ENCODE data around the gene PDLIM5. TPM values are rescaled to one million over a fixed set of nuclear protein-coding genes. Genes with fewer than 3 reads are reported as not detected.

PDLIM5 gene
- total RNA-seq, 5 donors from 2014 or later (not counting 1 experiment from before 2014, with no cell fraction given): 27.1 to 32.0 (median 29.6) TPM

GRCh38 chr4:94690851-94691254 lies 239.1 kb downstream of the PDLIM5 start:
- H3K9me3 ChIP-seq: no peaks in the 10 kb centered on the region
- DNase-seq (no peak), ATAC-seq (replicated peaks in 1 of 4) (no peak)
- Mint-ChIP-seq H3K27me3 (no peaks in the 10 kb centered on the region), H3K36me3 (no peaks in the 10 kb centered on the region), H3K4me1 (no peaks in the 10 kb centered on the region), H3K27ac (no peak overlapping the region), H3K9me3 (no peaks in the 10 kb centered on the region), H3K4me3 (no peak overlapping the region)
- no peak overlapping the region for H3K4me3 ChIP-seq (ENCODE audit: control insufficient read depth in 1 of 2, extremely low read depth in 1 of 2, low read length in 1 of 2)
- CTCF ChIA-PET: no interaction called here
- no peak overlapping the region for H3K27ac ChIP-seq (ENCODE audit: low read length)
- no peaks in the 10 kb centered on the region for H3K4me1 ChIP-seq (ENCODE audit: control insufficient read depth in 1 of 2, extremely low read depth in 1 of 2, insufficient read depth in 2 of 2, low read length in 2 of 2)
- WGBS (ENCODE audit: insufficient coverage): 73% methylated on average over 3 of the region's 4 CpGs
- POLR2A ChIA-PET: no interaction called here
- no peaks in the 10 kb centered on the region for H3K27me3 ChIP-seq (replicated peaks in 1 of 2; ENCODE audit: control insufficient read depth in 2 of 2, extremely low read depth in 1 of 2, insufficient read depth in 2 of 2, low read length in 1 of 2)
- H3K36me3 ChIP-seq (ENCODE audit: control insufficient read depth in 2 of 2, extremely low read depth in 1 of 2, insufficient read depth in 1 of 2, low read length in 1 of 2): no peaks in the 10 kb centered on the region

DNA sequence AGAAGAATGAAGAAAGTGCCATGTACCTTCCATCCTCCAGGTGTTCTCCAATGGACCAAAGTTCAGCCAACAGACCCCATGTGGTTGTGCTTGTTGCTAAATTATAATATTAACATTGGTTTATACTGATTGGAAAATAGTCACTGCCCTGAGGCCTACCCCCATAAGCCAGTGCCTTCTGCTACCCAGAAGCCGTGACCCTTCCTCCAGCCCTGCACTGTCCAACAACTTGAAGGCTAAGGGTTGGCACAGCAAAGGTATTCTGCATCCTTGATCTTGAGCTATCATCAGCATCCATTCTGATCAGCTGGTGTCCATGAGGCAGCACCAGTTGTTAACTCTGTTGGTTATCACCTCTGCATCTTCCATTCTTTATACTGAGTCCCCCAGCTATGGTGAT lies 239.8 kb downstream of the PDLIM5 start:
- Histone ChIP-seq H3K36me3 (ENCODE audit: control insufficient read depth in 2 of 2, extremely low read depth in 1 of 2, insufficient read depth in 1 of 2, low read length in 1 of 2) (no peaks in the 10 kb centered on the region), H3K27me3 (replicated peaks in 1 of 2; ENCODE audit: control insufficient read depth in 2 of 2, extremely low read depth in 1 of 2, insufficient read depth in 2 of 2, low read length in 1 of 2) (no peaks in the 10 kb centered on the region), H3K27ac (ENCODE audit: low read length) (no peak overlapping the region), H3K4me3 (ENCODE audit: control insufficient read depth in 1 of 2, extremely low read depth in 1 of 2, low read length in 1 of 2) (no peak overlapping the region), H3K9me3 (no peaks in the 10 kb centered on the region), H3K4me1 (ENCODE audit: control insufficient read depth in 1 of 2, extremely low read depth in 1 of 2, insufficient read depth in 2 of 2, low read length in 2 of 2) (no peaks in the 10 kb centered on the region)
- ATAC-seq (replicated peaks in 1 of 4): no peak
- DNase-seq: no peak
- ChIA-PET CTCF (interaction anchor here in 1 of 2 donors (0.5 kb wide), 1 partner anchor 12 kb away, joined by 4 read pairs; no protein-coding TSS in a partner anchor), POLR2A (no interaction called here)
- no peak overlapping the region for H3K4me3 Mint-ChIP-seq
- H3K36me3 Mint-ChIP-seq: no peaks in the 10 kb centered on the region
- H3K27ac Mint-ChIP-seq: no peak overlapping the region
- no peaks in the 10 kb centered on the region for H3K9me3 Mint-ChIP-seq
- no peaks in the 10 kb centered on the region for H3K4me1 Mint-ChIP-seq
- 88% methylated on average over 1 of the region's 1 CpG for WGBS (ENCODE audit: insufficient coverage)
- H3K27me3 Mint-ChIP-seq: no peaks in the 10 kb centered on the region

- no peak overlapping the region for H3K4me3 ChIP-seq (ENCODE audit: control insufficient read depth in 1 of 2, extremely low read depth in 1 of 2, low read length in 1 of 2)
- Mint-ChIP-seq H3K9me3 (no peaks in the 10 kb centered on the region), H3K4me1 (no peaks in the 10 kb centered on the region), H3K36me3 (no peaks in the 10 kb centered on the region), H3K27me3 (peaks cover 0 to 1% of the 10 kb centered on the region in 2 donors), H3K4me3 (no peak overlapping the region), H3K27ac (no peak overlapping the region)
- H3K36me3 ChIP-seq (ENCODE audit: control insufficient read depth in 2 of 2, extremely low read depth in 1 of 2, insufficient read depth in 1 of 2, low read length in 1 of 2): no peaks in the 10 kb centered on the region
- no peaks in the 10 kb centered on the region for H3K4me1 ChIP-seq (ENCODE audit: control insufficient read depth in 1 of 2, extremely low read depth in 1 of 2, insufficient read depth in 2 of 2, low read length in 2 of 2)
- no peaks in the 10 kb centered on the region for H3K9me3 ChIP-seq
- ATAC-seq (replicated peaks in 1 of 4) (no peak), DNase-seq (no peak)
- WGBS (ENCODE audit: insufficient coverage): no CpG with 5 or more reads among the region's 4 CpGs
- H3K27ac ChIP-seq (ENCODE audit: low read length): no peak overlapping the region
- CTCF ChIA-PET: no interaction called here
- no peaks in the 10 kb centered on the region for H3K27me3 ChIP-seq (replicated peaks in 1 of 2; ENCODE audit: control insufficient read depth in 2 of 2, extremely low read depth in 1 of 2, insufficient read depth in 2 of 2, low read length in 1 of 2)
- POLR2A ChIA-PET: interaction anchor here in 1 of 2 donors (0.7 kb wide), 1 partner anchor 1661 kb away, joined by 4 read pairs; no protein-coding TSS in a partner anchor
These were observed 243.6 kb downstream of the PDLIM5 start for GRCh38 chr4:94695384-94695783.

- H3K4me3 Mint-ChIP-seq: no peak overlapping the region
These were observed 246.4 kb downstream of the PDLIM5 start for GRCh38 chr4:94698187-94698586.

DNA sequence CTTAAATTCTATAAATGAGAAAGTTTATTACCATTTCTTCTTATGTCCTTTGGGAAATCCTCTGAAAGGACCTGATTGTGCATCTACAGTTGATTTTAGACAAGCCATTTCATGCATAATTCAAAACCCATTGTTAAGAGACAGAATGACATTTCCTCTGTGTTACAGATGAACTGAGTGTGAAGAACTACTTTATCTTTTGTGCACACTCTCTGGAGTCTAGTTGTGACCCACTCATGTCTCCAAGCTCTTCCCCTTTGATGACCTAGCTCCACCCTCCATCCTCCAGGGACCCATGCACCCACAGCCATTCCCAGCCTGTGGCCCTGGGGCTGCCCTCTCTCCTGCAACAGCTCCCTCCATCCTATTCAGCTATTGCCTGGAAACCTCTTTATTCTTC lies 248.6 kb downstream of the PDLIM5 start:
- no peak overlapping the region for H3K4me3 ChIP-seq (ENCODE audit: control insufficient read depth in 1 of 2, extremely low read depth in 1 of 2, low read length in 1 of 2)
- ChIA-PET POLR2A (no interaction called here), CTCF (no interaction called here)
- ATAC-seq (replicated peaks in 1 of 4) (no peak), DNase-seq (no peak)
- H3K9me3 ChIP-seq: no peaks in the 10 kb centered on the region
- H3K27me3 ChIP-seq (replicated peaks in 1 of 2; ENCODE audit: control insufficient read depth in 2 of 2, extremely low read depth in 1 of 2, insufficient read depth in 2 of 2, low read length in 1 of 2): peaks cover 0 to 4% of the 10 kb centered on the region in 2 experiments
- H3K36me3 ChIP-seq (ENCODE audit: control insufficient read depth in 2 of 2, extremely low read depth in 1 of 2, insufficient read depth in 1 of 2, low read length in 1 of 2): no peaks in the 10 kb centered on the region
- Mint-ChIP-seq H3K4me3 (no peak overlapping the region), H3K27ac (no peak overlapping the region), H3K36me3 (no peaks in the 10 kb centered on the region), H3K27me3 (peaks cover 0 to 1% of the 10 kb centered on the region in 2 donors), H3K9me3 (no peaks in the 10 kb centered on the region), H3K4me1 (no peaks in the 10 kb centered on the region)
- H3K4me1 ChIP-seq (ENCODE audit: control insufficient read depth in 1 of 2, extremely low read depth in 1 of 2, insufficient read depth in 2 of 2, low read length in 2 of 2): no peaks in the 10 kb centered on the region
- no peak overlapping the region for H3K27ac ChIP-seq (ENCODE audit: low read length)

More at GRCh38 chr4:94698187-94698586, 246.4 kb downstream of the PDLIM5 start:
- Histone ChIP-seq H3K4me3 (ENCODE audit: control insufficient read depth in 1 of 2, extremely low read depth in 1 of 2, low read length in 1 of 2) (no peak overlapping the region), H3K9me3 (no peaks in the 10 kb centered on the region), H3K27ac (ENCODE audit: low read length) (no peak overlapping the region), H3K36me3 (ENCODE audit: control insufficient read depth in 2 of 2, extremely low read depth in 1 of 2, insufficient read depth in 1 of 2, low read length in 1 of 2) (no peaks in the 10 kb centered on the region), H3K4me1 (ENCODE audit: control insufficient read depth in 1 of 2, extremely low read depth in 1 of 2, insufficient read depth in 2 of 2, low read length in 2 of 2) (no peaks in the 10 kb centered on the region), H3K27me3 (replicated peaks in 1 of 2; ENCODE audit: control insufficient read depth in 2 of 2, extremely low read depth in 1 of 2, insufficient read depth in 2 of 2, low read length in 1 of 2) (no peaks in the 10 kb centered on the region)
- no peak for ATAC-seq (replicated peaks in 1 of 4)
- no peaks in the 10 kb centered on the region for H3K36me3 Mint-ChIP-seq
- ChIA-PET POLR2A (no interaction called here), CTCF (interaction anchor here in 1 of 2 donors (1.2 kb wide), 1 partner anchor 393 kb away, joined by 3 read pairs; no protein-coding TSS in a partner anchor)
- no peak overlapping the region for H3K27ac Mint-ChIP-seq
- H3K4me1 Mint-ChIP-seq: no peaks in the 10 kb centered on the region
- DNase-seq: no peak
- H3K27me3 Mint-ChIP-seq: peaks cover 0 to 1% of the 10 kb centered on the region in 2 donors
- H3K9me3 Mint-ChIP-seq: no peaks in the 10 kb centered on the region

- Histone ChIP-seq H3K27me3 (replicated peaks in 1 of 2; ENCODE audit: control insufficient read depth in 2 of 2, extremely low read depth in 1 of 2, insufficient read depth in 2 of 2, low read length in 1 of 2) (peaks cover 0 to 4% of the 10 kb centered on the region in 2 experiments), H3K9me3 (no peaks in the 10 kb centered on the region), H3K27ac (ENCODE audit: low read length) (no peak overlapping the region), H3K4me1 (ENCODE audit: control insufficient read depth in 1 of 2, extremely low read depth in 1 of 2, insufficient read depth in 2 of 2, low read length in 2 of 2) (no peaks in the 10 kb centered on the region), H3K36me3 (ENCODE audit: control insufficient read depth in 2 of 2, extremely low read depth in 1 of 2, insufficient read depth in 1 of 2, low read length in 1 of 2) (no peaks in the 10 kb centered on the region), H3K4me3 (ENCODE audit: control insufficient read depth in 1 of 2, extremely low read depth in 1 of 2, low read length in 1 of 2) (no peak overlapping the region)
- ChIA-PET CTCF (no interaction called here), POLR2A (interaction anchor here in 1 of 2 donors (0.6 kb wide), 1 partner anchor 16 kb away, joined by 4 read pairs; no protein-coding TSS in a partner anchor)
- Mint-ChIP-seq H3K4me1 (no peaks in the 10 kb centered on the region), H3K27me3 (peaks cover 0 to 1% of the 10 kb centered on the region in 2 donors), H3K27ac (no peak overlapping the region), H3K9me3 (no peaks in the 10 kb centered on the region), H3K4me3 (no peak overlapping the region), H3K36me3 (no peaks in the 10 kb centered on the region)
- whole genome bisulfite sequencing (ENCODE audit: insufficient coverage): 85% methylated on average over 3 of the region's 8 CpGs
- ATAC-seq (replicated peaks in 1 of 4) (no peak), DNase-seq (no peak)
These were observed 250.0 kb downstream of the PDLIM5 start for GRCh38 chr4:94701631-94702300.
